ENCODE results near the gene UBP1. TPM values are rescaled to one million over a fixed set of nuclear protein-coding genes. Genes with fewer than 3 reads are reported as not detected.

UBP1 gene
- total RNA-seq, 4 donors from 2014 or later: 51.4 to 71.4 (median 53.9) TPM

DNA sequence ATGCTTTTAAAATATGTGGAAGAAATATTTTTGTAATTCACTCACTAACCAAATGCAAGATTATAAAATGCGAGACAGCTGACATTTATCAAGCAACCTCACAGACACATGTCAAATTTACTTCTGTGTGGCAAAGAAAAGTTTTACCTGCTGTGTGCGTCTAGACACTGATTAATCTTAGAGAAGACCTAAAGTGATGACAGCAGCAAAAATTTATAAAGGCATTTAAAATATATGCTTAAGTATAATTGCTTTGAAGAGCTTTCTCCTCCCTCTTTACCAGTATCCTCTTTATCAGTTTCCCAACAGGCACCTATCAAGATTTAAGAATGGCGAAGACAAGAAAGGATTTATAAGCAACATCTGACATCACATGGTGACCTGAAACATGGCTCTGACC is 37.3 kb downstream of the UBP1 start:
- Histone ChIP-seq H3K27ac (no peak overlapping the region), H3K4me1 (no peaks in the 10 kb centered on the region), H3K4me3 (no peak overlapping the region), H3K27me3 (no peaks in the 10 kb centered on the region), H3K9me3 (no peaks in the 10 kb centered on the region), H3K36me3 (peaks cover 0 to 93% (median 0%) of the 10 kb centered on the region in 3 donors)
- TF ChIP-seq, protein P1, sequence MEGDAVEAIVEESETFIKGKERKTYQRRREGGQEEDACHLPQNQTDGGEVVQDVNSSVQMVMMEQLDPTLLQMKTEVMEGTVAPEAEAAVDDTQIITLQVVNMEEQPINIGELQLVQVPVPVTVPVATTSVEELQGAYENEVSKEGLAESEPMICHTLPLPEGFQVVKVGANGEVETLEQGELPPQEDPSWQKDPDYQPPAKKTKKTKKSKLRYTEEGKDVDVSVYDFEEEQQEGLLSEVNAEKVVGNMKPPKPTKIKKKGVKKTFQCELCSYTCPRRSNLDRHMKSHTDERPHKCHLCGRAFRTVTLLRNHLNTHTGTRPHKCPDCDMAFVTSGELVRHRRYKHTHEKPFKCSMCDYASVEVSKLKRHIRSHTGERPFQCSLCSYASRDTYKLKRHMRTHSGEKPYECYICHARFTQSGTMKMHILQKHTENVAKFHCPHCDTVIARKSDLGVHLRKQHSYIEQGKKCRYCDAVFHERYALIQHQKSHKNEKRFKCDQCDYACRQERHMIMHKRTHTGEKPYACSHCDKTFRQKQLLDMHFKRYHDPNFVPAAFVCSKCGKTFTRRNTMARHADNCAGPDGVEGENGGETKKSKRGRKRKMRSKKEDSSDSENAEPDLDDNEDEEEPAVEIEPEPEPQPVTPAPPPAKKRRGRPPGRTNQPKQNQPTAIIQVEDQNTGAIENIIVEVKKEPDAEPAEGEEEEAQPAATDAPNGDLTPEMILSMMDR (IDR thresholded peaks at IDR 0.05): no peak
- TF ChIP-seq EP300 (IDR thresholded peaks at IDR 0.05) (no peak), POLR2A (IDR thresholded peaks at IDR 0.05) (no peak)
- 95 to 97% methylated on average over 3 of the region's 3 CpGs for WGBS, 2 donors
- DNase-seq (ENCODE audit: low spot score in 2 of 2): no peak

DNA sequence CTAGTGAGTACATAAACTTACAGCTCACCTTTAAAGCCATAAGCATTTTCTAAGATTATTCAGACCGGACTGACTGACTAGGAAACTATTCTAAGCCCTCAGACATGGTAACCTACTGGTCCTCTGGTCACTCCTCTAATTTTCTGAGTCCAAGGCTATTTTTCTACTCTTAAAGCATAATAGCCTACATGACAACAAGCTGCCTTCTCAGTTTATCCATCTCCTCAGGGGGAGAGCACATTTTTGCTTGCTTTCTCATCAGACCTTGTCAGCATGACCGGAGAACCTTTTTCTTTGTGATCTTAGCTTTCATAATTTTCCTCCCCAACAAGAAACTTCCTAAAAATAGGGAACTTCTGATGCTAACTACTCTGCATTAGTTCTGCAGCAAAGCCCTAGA is 38.4 kb downstream of the UBP1 start:
- peaks cover 0 to 92% (median 0%) of the 10 kb centered on the region in 3 donors for H3K36me3 ChIP-seq
- WGBS, 2 donors: 95 to 98% methylated on average over 2 of the region's 2 CpGs

DNA sequence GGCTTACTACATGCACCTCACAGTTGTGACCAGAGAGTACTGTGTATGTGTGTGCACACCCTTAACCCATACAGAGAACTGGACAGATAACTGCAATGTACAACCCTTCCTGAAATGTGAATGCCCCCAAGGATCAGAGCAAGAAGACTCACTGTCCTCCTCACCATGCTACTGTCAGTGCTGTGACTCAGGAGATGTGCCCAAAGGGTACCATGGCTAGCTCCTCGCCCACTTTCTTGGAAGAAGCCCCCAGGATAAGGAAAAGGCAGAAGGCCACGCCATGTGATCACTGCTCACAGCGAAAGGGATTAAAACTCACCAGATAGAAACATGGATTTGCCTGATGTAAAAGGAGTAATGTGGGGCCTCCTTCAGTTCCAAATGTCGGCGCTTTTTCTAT is 41.8 kb downstream of the UBP1 start:
- no peaks in the 10 kb centered on the region for H3K9me3 ChIP-seq
- H3K36me3 ChIP-seq: peaks cover 0 to 96% (median 0%) of the 10 kb centered on the region in 3 donors
- no peaks in the 10 kb centered on the region for H3K4me1 ChIP-seq
- H3K4me3 ChIP-seq: no peak overlapping the region
- 95 to 99% methylated on average over 5 of the region's 5 CpGs for WGBS, 2 donors
- no peak for TF ChIP-seq POLR2A (IDR thresholded peaks at IDR 0.05)
- TF ChIP-seq, protein P1 (IDR thresholded peaks at IDR 0.05): no peak
- TF ChIP-seq EP300 (IDR thresholded peaks at IDR 0.05): no peak
- DNase-seq (ENCODE audit: low spot score in 2 of 2): no peak
- H3K27ac ChIP-seq: no peak overlapping the region
- no peaks in the 10 kb centered on the region for H3K27me3 ChIP-seq

More for the DNA sequence above, 38.4 kb downstream of the UBP1 start:
- Histone ChIP-seq H3K9me3 (no peaks in the 10 kb centered on the region), H3K27me3 (no peaks in the 10 kb centered on the region), H3K4me3 (no peak overlapping the region), H3K27ac (no peak overlapping the region), H3K4me1 (no peaks in the 10 kb centered on the region)
- DNase-seq (ENCODE audit: low spot score in 2 of 2): no peak
- TF ChIP-seq, protein P1 (IDR thresholded peaks at IDR 0.05): no peak
- no peak for TF ChIP-seq EP300 (IDR thresholded peaks at IDR 0.05)
- no peak for TF ChIP-seq POLR2A (IDR thresholded peaks at IDR 0.05)

DNA sequence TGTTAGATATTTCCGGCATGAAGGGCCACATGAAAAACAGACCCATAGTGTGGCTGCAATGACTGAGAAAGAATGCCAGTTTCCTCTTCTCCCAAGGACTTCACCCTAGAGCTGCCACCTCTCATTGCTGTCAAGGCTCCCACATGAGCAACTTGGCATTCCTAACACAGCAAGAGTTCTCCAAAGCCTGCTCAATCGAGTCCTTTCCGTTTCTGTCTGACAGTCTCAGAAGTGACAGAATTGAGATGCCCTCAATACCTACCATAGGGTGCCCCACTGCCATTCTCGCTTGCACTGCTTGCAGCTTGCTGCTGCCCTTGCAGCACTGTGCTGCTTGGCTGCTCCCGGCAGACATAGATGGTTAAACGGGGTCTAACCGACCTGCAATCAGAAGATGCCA is 44.3 kb downstream of the UBP1 start:
- Histone ChIP-seq H3K4me1 (no peaks in the 10 kb centered on the region), H3K36me3 (peaks cover 0 to 95% (median 0%) of the 10 kb centered on the region in 3 donors), H3K4me3 (no peak overlapping the region), H3K9me3 (no peaks in the 10 kb centered on the region), H3K27ac (no peak overlapping the region), H3K27me3 (no peaks in the 10 kb centered on the region)
- DNase-seq (ENCODE audit: low spot score in 2 of 2): no peak
- WGBS, 2 donors: 84 to 90% methylated on average over 7 of the region's 7 CpGs
- TF ChIP-seq, protein P1 (IDR thresholded peaks at IDR 0.05): no peak
- TF ChIP-seq EP300 (IDR thresholded peaks at IDR 0.05) (no peak), POLR2A (IDR thresholded peaks at IDR 0.05) (no peak)

DNA sequence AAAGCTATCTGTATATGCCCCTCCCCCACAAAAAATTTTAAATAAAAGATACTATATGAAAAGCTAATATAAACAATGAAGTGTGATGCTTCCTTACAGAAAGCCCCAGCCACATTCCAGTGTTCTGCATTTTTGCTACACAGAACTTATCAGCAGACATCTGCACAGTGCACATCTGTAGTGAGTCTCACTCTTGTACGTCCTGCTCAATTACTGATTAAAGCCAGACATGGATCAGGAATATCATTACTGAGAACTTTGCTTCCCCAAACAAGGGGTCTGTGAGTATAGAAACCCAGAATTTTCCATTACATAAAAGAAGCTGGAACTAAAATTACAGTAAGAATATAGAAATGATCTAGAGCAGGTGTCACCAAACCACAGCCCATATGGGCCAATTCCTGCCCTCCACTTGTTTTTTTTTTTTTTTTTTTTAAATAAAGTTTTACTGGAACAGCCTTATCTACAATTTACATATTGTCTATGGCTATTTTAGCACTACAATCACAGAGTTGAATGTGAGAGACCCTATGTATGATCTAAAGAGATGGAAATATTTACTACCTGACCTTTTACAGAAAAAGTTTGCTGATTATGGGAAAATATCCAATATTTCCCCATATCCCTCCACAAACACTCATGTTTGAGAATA is 45.7 kb downstream of the UBP1 start:
- Histone ChIP-seq H3K27me3 (no peaks in the 10 kb centered on the region), H3K4me1 (no peaks in the 10 kb centered on the region), H3K27ac (no peak overlapping the region), H3K4me3 (no peak overlapping the region), H3K36me3 (peaks cover 0 to 95% (median 0%) of the 10 kb centered on the region in 3 donors), H3K9me3 (no peaks in the 10 kb centered on the region)
- 83 to 88% methylated on average over 1 of the region's 1 CpG for WGBS, 2 donors
- TF ChIP-seq, protein P1 (IDR thresholded peaks at IDR 0.05): no peak
- TF ChIP-seq POLR2A (IDR thresholded peaks at IDR 0.05): no peak
- no peak for TF ChIP-seq EP300 (IDR thresholded peaks at IDR 0.05)
- no peak for DNase-seq (ENCODE audit: low spot score in 2 of 2)

Measured in tibial nerve (tissue), 4 donors.